Limb (tissue), 2 donors: Measurements from ENCODE around the gene CCDC182.

ENCODE experiments used
- DNase-seq, 2 donors: peaks; one replicate each; pipeline ENCODE4 v3.0.0-alpha.2; 2016; ENCODE audit errors: extremely low spot score in 2 of 2

The CCDC182 gene

GRCh38 chr17:57745242-57745641 is at the start of gene CCDC182:
TSS of gene CCDC182 (minus strand) at chr17:57745299. CDS start at chr17:57745272, 27 bp downstream.
- no peak for DNase-seq

GRCh38 chr17:57794841-57795240 is 49.7 kb upstream of the CCDC182 start:
- DNase-seq = no peak

- DNase-seq = no peak
These were observed 43.6 kb upstream of the CCDC182 start for GRCh38 chr17:57788725-57789124.

GRCh38 chr17:57785022-57785421 is 39.9 kb upstream of the CCDC182 start:
- DNase-seq = no peak

GRCh38 chr17:57784226-57784895 is 39.3 kb upstream of the CCDC182 start:
- no peak for DNase-seq

GRCh38 chr17:57783338-57783742 is 38.2 kb upstream of the CCDC182 start:
- DNase-seq = peak; percentile 33 to 91

- DNase-seq = peak in 1 of 2 donors; percentile 48
These were observed 37.7 kb upstream of the CCDC182 start for GRCh38 chr17:57782647-57783337.

- no peak for DNase-seq
These were observed 37.0 kb upstream of the CCDC182 start for GRCh38 chr17:57782062-57782490.

GRCh38 chr17:57781386-57782061 is 36.4 kb upstream of the CCDC182 start:
- no peak for DNase-seq

- DNase-seq = no peak
These were observed 34.6 kb upstream of the CCDC182 start for GRCh38 chr17:57779706-57780105.

GRCh38 chr17:57778306-57778705 is 33.2 kb upstream of the CCDC182 start:
- no peak for DNase-seq

GRCh38 chr17:57776366-57776765 is 31.3 kb upstream of the CCDC182 start:
- DNase-seq = no peak

GRCh38 chr17:57774872-57775271 is 29.8 kb upstream of the CCDC182 start:
- DNase-seq = no peak

GRCh38 chr17:57773557-57773956 is 28.5 kb upstream of the CCDC182 start:
- no peak for DNase-seq

- DNase-seq = no peak
These were observed 27.7 kb upstream of the CCDC182 start for GRCh38 chr17:57772774-57773173.

- no peak for DNase-seq
These were observed 22.5 kb upstream of the CCDC182 start for GRCh38 chr17:57767561-57767960.

GRCh38 chr17:57766318-57766943 is 21.3 kb upstream of the CCDC182 start:
- no peak for DNase-seq

GRCh38 chr17:57762452-57763395 is 17.6 kb upstream of the CCDC182 start:
- no peak for DNase-seq

GRCh38 chr17:57761887-57762286 is 16.8 kb upstream of the CCDC182 start:
- no peak for DNase-seq

GRCh38 chr17:57760046-57760445 is 14.9 kb upstream of the CCDC182 start:
- DNase-seq = no peak

GRCh38 chr17:57758654-57759053 is 13.6 kb upstream of the CCDC182 start:
- no peak for DNase-seq
